Memory B cell (primary cell): ENCODE data around the gene ATP9B.

Source experiments
- ATAC-seq: fragments of 150-1000 bp; cut with Tn5 transposase; 2 replicates; pipeline ENCODE4 v1.10.0; 2021; ENCODE audit warnings: low read depth, mild to moderate bottlenecking, moderate library complexity
- DNase-seq, 2 donors: peaks; one replicate each; pipeline ENCODE4 v3.0.0; 2022; ENCODE audit warnings: low spot score in 2 of 2
- H3K27ac Mint-ChIP-seq: one replicate; pipeline ENCODE4 v1.8.0; 2022; ENCODE audit warnings: mild to moderate bottlenecking, moderate library complexity, mixed read lengths
- H3K27me3 Mint-ChIP-seq: one replicate; pipeline ENCODE4 v1.8.0; 2022; ENCODE audit warnings: mixed read lengths
- H3K36me3 Mint-ChIP-seq: one replicate; pipeline ENCODE4 v1.8.0; 2022; ENCODE audit warnings: mild to moderate bottlenecking, mixed read lengths
- H3K4me1 Mint-ChIP-seq: one replicate; pipeline ENCODE4 v1.8.0; 2022; ENCODE audit warnings: mixed read lengths
- H3K4me3 Mint-ChIP-seq: one replicate; pipeline ENCODE4 v1.8.0; 2022; ENCODE audit warnings: mild to moderate bottlenecking, moderate library complexity, mixed read lengths
- H3K9me3 Mint-ChIP-seq: one replicate; pipeline ENCODE4 v1.8.0; 2022; ENCODE audit warnings: mixed read lengths

The ATP9B gene

GRCh38 chr18:79100944-79101343, 31.8 kb downstream of the ATP9B start:
- peaks cover 1% of the 10 kb centered on the region for H3K9me3 Mint-ChIP-seq
- ATAC-seq = no peak
- H3K4me3 Mint-ChIP-seq = no peak overlapping the region
- H3K27me3 Mint-ChIP-seq = no peaks in the 10 kb centered on the region
- H3K36me3 Mint-ChIP-seq = peaks cover 39% of the 10 kb centered on the region
- peaks cover 15% of the 10 kb centered on the region for H3K4me1 Mint-ChIP-seq
- DNase-seq = no peak
- H3K27ac Mint-ChIP-seq = no peak overlapping the region

- Mint-ChIP-seq H3K4me3 (no peak overlapping the region), H3K27me3 (no peaks in the 10 kb centered on the region), H3K9me3 (peaks cover 1% of the 10 kb centered on the region), H3K4me1 (peaks cover 17% of the 10 kb centered on the region), H3K27ac (no peak overlapping the region), H3K36me3 (peaks cover 33% of the 10 kb centered on the region)
- DNase-seq (no peak), ATAC-seq (no peak)
Measured at GRCh38 chr18:79102886-79103285, 33.7 kb downstream of the ATP9B start.

GRCh38 chr18:79104137-79104536, 34.9 kb downstream of the ATP9B start:
- Mint-ChIP-seq H3K4me1 (peaks cover 18% of the 10 kb centered on the region), H3K27me3 (no peaks in the 10 kb centered on the region), H3K27ac (no peak overlapping the region), H3K36me3 (peaks cover 28% of the 10 kb centered on the region), H3K4me3 (no peak overlapping the region), H3K9me3 (no peaks in the 10 kb centered on the region)
- ATAC-seq (peak; percentile 21), DNase-seq (no peak)

- H3K4me3 Mint-ChIP-seq = no peak overlapping the region
- no peaks in the 10 kb centered on the region for H3K9me3 Mint-ChIP-seq
- ATAC-seq (no peak), DNase-seq (no peak)
- H3K36me3 Mint-ChIP-seq = peaks cover 24% of the 10 kb centered on the region
- H3K27ac Mint-ChIP-seq = no peak overlapping the region
- no peaks in the 10 kb centered on the region for H3K27me3 Mint-ChIP-seq
- peaks cover 18% of the 10 kb centered on the region for H3K4me1 Mint-ChIP-seq
Measured at GRCh38 chr18:79105455-79105854, 36.3 kb downstream of the ATP9B start.

GRCh38 chr18:79106084-79106483, 36.9 kb downstream of the ATP9B start:
- no peak overlapping the region for H3K4me3 Mint-ChIP-seq
- H3K36me3 Mint-ChIP-seq = peaks cover 20% of the 10 kb centered on the region
- H3K27me3 Mint-ChIP-seq = no peaks in the 10 kb centered on the region
- no peak overlapping the region for H3K27ac Mint-ChIP-seq
- ATAC-seq (no peak), DNase-seq (no peak)
- no peaks in the 10 kb centered on the region for H3K9me3 Mint-ChIP-seq
- H3K4me1 Mint-ChIP-seq = peaks cover 18% of the 10 kb centered on the region

GRCh38 chr18:79107886-79108285, 38.7 kb downstream of the ATP9B start:
- Mint-ChIP-seq H3K4me1 (peaks cover 16% of the 10 kb centered on the region), H3K4me3 (no peak overlapping the region), H3K9me3 (no peaks in the 10 kb centered on the region), H3K27me3 (no peaks in the 10 kb centered on the region), H3K36me3 (peaks cover 8% of the 10 kb centered on the region), H3K27ac (no peak overlapping the region)
- no peak for DNase-seq
- no peak for ATAC-seq

GRCh38 chr18:79108549-79109215, 39.5 kb downstream of the ATP9B start:
- H3K4me1 Mint-ChIP-seq = peaks cover 9% of the 10 kb centered on the region
- H3K36me3 Mint-ChIP-seq = peaks cover 8% of the 10 kb centered on the region
- H3K4me3 Mint-ChIP-seq = no peak overlapping the region
- H3K9me3 Mint-ChIP-seq = no peaks in the 10 kb centered on the region
- ATAC-seq = no peak
- H3K27me3 Mint-ChIP-seq = no peaks in the 10 kb centered on the region
- no peak for DNase-seq
- no peak overlapping the region for H3K27ac Mint-ChIP-seq

- Mint-ChIP-seq H3K27ac (no peak overlapping the region), H3K4me1 (peaks cover 3% of the 10 kb centered on the region), H3K36me3 (peaks cover 17% of the 10 kb centered on the region), H3K4me3 (no peak overlapping the region), H3K9me3 (no peaks in the 10 kb centered on the region), H3K27me3 (no peaks in the 10 kb centered on the region)
- no peak for DNase-seq
- ATAC-seq = no peak
Measured at GRCh38 chr18:79111483-79111882, 42.3 kb downstream of the ATP9B start.

- no peak overlapping the region for H3K27ac Mint-ChIP-seq
- DNase-seq = no peak
- peaks cover 3% of the 10 kb centered on the region for H3K4me1 Mint-ChIP-seq
- H3K36me3 Mint-ChIP-seq = peaks cover 25% of the 10 kb centered on the region
- ATAC-seq = no peak
- no peaks in the 10 kb centered on the region for H3K27me3 Mint-ChIP-seq
- H3K9me3 Mint-ChIP-seq = no peaks in the 10 kb centered on the region
- no peak overlapping the region for H3K4me3 Mint-ChIP-seq
Measured at GRCh38 chr18:79117385-79117784, 48.2 kb downstream of the ATP9B start.

GRCh38 chr18:79117788-79118187, 48.6 kb downstream of the ATP9B start:
- Mint-ChIP-seq H3K36me3 (peaks cover 27% of the 10 kb centered on the region), H3K27me3 (no peaks in the 10 kb centered on the region)

GRCh38 chr18:79118797-79119196, 49.6 kb downstream of the ATP9B start:
- peaks cover 30% of the 10 kb centered on the region for H3K36me3 Mint-ChIP-seq
- ATAC-seq (no peak), DNase-seq (no peak)
- no peak overlapping the region for H3K27ac Mint-ChIP-seq
- H3K9me3 Mint-ChIP-seq = no peaks in the 10 kb centered on the region
- H3K4me3 Mint-ChIP-seq = no peak overlapping the region
- H3K27me3 Mint-ChIP-seq = no peaks in the 10 kb centered on the region
- peaks cover 3% of the 10 kb centered on the region for H3K4me1 Mint-ChIP-seq

More at GRCh38 chr18:79117788-79118187, 48.6 kb downstream of the ATP9B start:
- peaks cover 3% of the 10 kb centered on the region for H3K4me1 Mint-ChIP-seq
- no peak overlapping the region for H3K27ac Mint-ChIP-seq
- no peak for DNase-seq
- no peak for ATAC-seq
- no peak overlapping the region for H3K4me3 Mint-ChIP-seq
- H3K9me3 Mint-ChIP-seq = no peaks in the 10 kb centered on the region

- no peaks in the 10 kb centered on the region for H3K27me3 Mint-ChIP-seq
- peaks cover 3% of the 10 kb centered on the region for H3K4me1 Mint-ChIP-seq
- no peaks in the 10 kb centered on the region for H3K9me3 Mint-ChIP-seq
- peaks cover 35% of the 10 kb centered on the region for H3K36me3 Mint-ChIP-seq
- no peak overlapping the region for H3K4me3 Mint-ChIP-seq
- no peak for DNase-seq
- H3K27ac Mint-ChIP-seq = no peak overlapping the region
- no peak for ATAC-seq
Measured at GRCh38 chr18:79121746-79122474, 52.7 kb downstream of the ATP9B start.

- H3K36me3 Mint-ChIP-seq = peaks cover 40% of the 10 kb centered on the region
Measured at GRCh38 chr18:79123948-79124347, 54.8 kb downstream of the ATP9B start.

GRCh38 chr18:79129120-79129519, 59.9 kb downstream of the ATP9B start:
- ATAC-seq = no peak
- no peaks in the 10 kb centered on the region for H3K4me1 Mint-ChIP-seq

More at GRCh38 chr18:79123948-79124347, 54.8 kb downstream of the ATP9B start:
- Mint-ChIP-seq H3K4me1 (no peaks in the 10 kb centered on the region), H3K9me3 (no peaks in the 10 kb centered on the region), H3K27ac (no peak overlapping the region), H3K4me3 (no peak overlapping the region), H3K27me3 (no peaks in the 10 kb centered on the region)
- no peak for ATAC-seq
- no peak for DNase-seq

GRCh38 chr18:79133724-79134123, 64.5 kb downstream of the ATP9B start:
- Mint-ChIP-seq H3K27me3 (no peaks in the 10 kb centered on the region), H3K36me3 (peaks cover 37% of the 10 kb centered on the region), H3K4me3 (no peak overlapping the region), H3K27ac (no peak overlapping the region), H3K9me3 (no peaks in the 10 kb centered on the region), H3K4me1 (peaks cover 3% of the 10 kb centered on the region)
- DNase-seq = no peak
- no peak for ATAC-seq

More at GRCh38 chr18:79129120-79129519, 59.9 kb downstream of the ATP9B start:
- H3K27me3 Mint-ChIP-seq = no peaks in the 10 kb centered on the region
- no peak overlapping the region for H3K4me3 Mint-ChIP-seq
- H3K27ac Mint-ChIP-seq = no peak overlapping the region
- no peak for DNase-seq
- H3K36me3 Mint-ChIP-seq = peaks cover 38% of the 10 kb centered on the region
- H3K9me3 Mint-ChIP-seq = no peaks in the 10 kb centered on the region
